HEK293 (cell line): ENCODE results near the gene PTPRG.

Source experiments
- KLF1 ChIP-seq: fragments of 450-650 bp; formaldehyde crosslinking; IDR thresholded peaks from 2 replicates; pipeline ENCODE4 v1.5.1; 2016; ENCODE audit warnings: missing biosample characterization, missing genetic modification characterization
- MYNN ChIP-seq: fragments of 450-650 bp; formaldehyde crosslinking; IDR thresholded peaks from 2 replicates; pipeline ENCODE4 v1.5.1; 2016; ENCODE audit warnings: missing biosample characterization, missing genetic modification characterization, borderline replicate concordance
- PBX3 ChIP-seq: sonication (generic); formaldehyde crosslinking; IDR thresholded peaks from 2 replicates; pipeline ENCODE4 v1.8.1; 2022; ENCODE audit warnings: mild to moderate bottlenecking, moderate library complexity, missing genetic modification reagents
- PRDM10 ChIP-seq: fragments of 450-650 bp; formaldehyde crosslinking; IDR thresholded peaks from 2 replicates; pipeline ENCODE4 v1.5.1; 2016; ENCODE audit warnings: missing biosample characterization, missing genetic modification characterization
- PRDM4 ChIP-seq: fragments of 450-650 bp; formaldehyde crosslinking; IDR thresholded peaks from 2 replicates; pipeline ENCODE4 v1.5.1; 2017; ENCODE audit warnings: missing biosample characterization, missing genetic modification characterization
- TRIM28 ChIP-seq: IDR thresholded peaks from 2 replicates; pipeline ENCODE4 v1.6.1; 2011; ENCODE audit warnings: low read length, control low read depth, borderline replicate concordance
- ZBTB21 ChIP-seq: fragments of 450-650 bp; formaldehyde crosslinking; IDR thresholded peaks from 2 replicates; pipeline ENCODE4 v1.5.1; 2017; ENCODE audit warnings: missing biosample characterization, missing genetic modification characterization
- ZBTB8A ChIP-seq: fragments of 450-650 bp; formaldehyde crosslinking; IDR thresholded peaks from 2 replicates; pipeline ENCODE4 v1.5.1; 2016; ENCODE audit warnings: missing biosample characterization, missing genetic modification characterization
- ZFP41 ChIP-seq: fragments of 450-650 bp; formaldehyde crosslinking; IDR thresholded peaks from 2 replicates; pipeline ENCODE4 v1.5.1; 2016; ENCODE audit warnings: missing biosample characterization, missing genetic modification characterization, borderline replicate concordance
- ZFP69B ChIP-seq: fragments of 450-650 bp; formaldehyde crosslinking; IDR thresholded peaks from 2 replicates; pipeline ENCODE4 v1.5.1; 2016; ENCODE audit warnings: missing biosample characterization, missing genetic modification characterization
- ZNF175 ChIP-seq: fragments of 450-650 bp; formaldehyde crosslinking; IDR thresholded peaks from 2 replicates; pipeline ENCODE4 v1.5.1; 2016; ENCODE audit warnings: missing biosample characterization, missing genetic modification characterization
- ZNF184 ChIP-seq: fragments of 450-650 bp; IDR thresholded peaks from 2 replicates; pipeline ENCODE4 v1.5.1; 2018; ENCODE audit warnings: missing biosample characterization, mild to moderate bottlenecking, missing genetic modification characterization
- ZNF2 ChIP-seq: fragments of 450-650 bp; formaldehyde crosslinking; IDR thresholded peaks from 2 replicates; pipeline ENCODE4 v1.5.1; 2016; ENCODE audit warnings: missing biosample characterization, missing genetic modification characterization
- ZNF211 ChIP-seq: fragments of 450-650 bp; formaldehyde crosslinking; IDR thresholded peaks from 2 replicates; pipeline ENCODE4 v1.5.1; 2016; ENCODE audit warnings: low read depth, missing biosample characterization, missing genetic modification characterization
- ZNF416 ChIP-seq: fragments of 450-650 bp; formaldehyde crosslinking; IDR thresholded peaks from 2 replicates; pipeline ENCODE4 v1.5.1; 2016; ENCODE audit warnings: missing biosample characterization, missing genetic modification characterization
- ZNF488 ChIP-seq: fragments of 450-650 bp; formaldehyde crosslinking; IDR thresholded peaks from 2 replicates; pipeline ENCODE4 v1.5.1; 2016; ENCODE audit warnings: missing biosample characterization, missing genetic modification characterization
- ZNF529 ChIP-seq: fragments of 450-650 bp; formaldehyde crosslinking; IDR thresholded peaks from 2 replicates; pipeline ENCODE4 v1.5.1; 2017; ENCODE audit warnings: missing genetic modification characterization, missing biosample characterization; ENCODE audit not compliant: insufficient replicate concordance
- ZNF658 ChIP-seq: fragments of 450-650 bp; formaldehyde crosslinking; IDR thresholded peaks from 2 replicates; pipeline ENCODE4; 2016; ENCODE audit warnings: missing biosample characterization, missing genetic modification characterization
- ZNF660 ChIP-seq: fragments of 450-650 bp; IDR thresholded peaks from 2 replicates; pipeline ENCODE4 v1.5.1; 2018; ENCODE audit warnings: missing biosample characterization, mild to moderate bottlenecking, missing genetic modification characterization
- ZNF701 ChIP-seq: fragments of 450-650 bp; formaldehyde crosslinking; IDR thresholded peaks from 2 replicates; pipeline ENCODE4 v1.5.1; 2016; ENCODE audit warnings: missing biosample characterization, missing genetic modification characterization
- ZNF837 ChIP-seq: fragments of 450-650 bp; formaldehyde crosslinking; IDR thresholded peaks from 2 replicates; pipeline ENCODE4 v1.5.1; 2016; ENCODE audit warnings: missing biosample characterization, missing genetic modification characterization
- ZXDB ChIP-seq: fragments of 450-650 bp; formaldehyde crosslinking; IDR thresholded peaks from 2 replicates; pipeline ENCODE4 v1.5.1; 2016; ENCODE audit warnings: missing biosample characterization, missing genetic modification characterization

Gene PTPRG

GRCh38 chr3:61903931-61904657, 342.7 kb downstream of the PTPRG start (continued):
- TF ChIP-seq ZNF837 (tag by site-specific recombination) (no peak), ZNF175 (tag by site-specific recombination) (no peak), ZFP41 (tag by site-specific recombination) (no peak), KLF1 (tag by site-specific recombination) (no peak), ZBTB8A (no peak), TRIM28 (no peak), ZNF211 (tag by site-specific recombination) (no peak), ZNF660 (tag by site-specific recombination) (peak; percentile 62), ZNF701 (no peak), MYNN (tag by site-specific recombination) (no peak), ZNF416 (tag by site-specific recombination) (no peak), PRDM10 (0 out of 2 replicates have a peak, but pooled peaks have one; percentile 29), ZBTB21 (tag by site-specific recombination) (no peak), ZXDB (tag by site-specific recombination) (no peak), PBX3 (CRISPR knock-in tag) (no peak), ZNF658 (tag by site-specific recombination) (no peak), ZNF529 (tag by site-specific recombination) (no peak), ZNF184 (peak; percentile 18; the same call in 1 of the 2 replicates), PRDM4 (tag by site-specific recombination) (no peak), ZNF2 (tag by site-specific recombination) (no peak), ZNF488 (tag by site-specific recombination) (no peak), ZFP69B (tag by site-specific recombination) (no peak)
